RKO (cell line): Measurements from ENCODE around the gene MALAT1.
A peak's percentile ranks its signal among the peaks of the same experiment; 100 is the strongest.
"Not testable (repeated sequence)": the region's sequence is repeated elsewhere in the genome, so short reads cannot be mapped to it uniquely, and the experiment has no call there.

ENCODE experiments used
- DNase-seq: peaks from one replicate; pipeline ENCODE4 v3.0.0-alpha.2; 2016; ENCODE audit warnings: low spot score

MALAT1 gene

DNA sequence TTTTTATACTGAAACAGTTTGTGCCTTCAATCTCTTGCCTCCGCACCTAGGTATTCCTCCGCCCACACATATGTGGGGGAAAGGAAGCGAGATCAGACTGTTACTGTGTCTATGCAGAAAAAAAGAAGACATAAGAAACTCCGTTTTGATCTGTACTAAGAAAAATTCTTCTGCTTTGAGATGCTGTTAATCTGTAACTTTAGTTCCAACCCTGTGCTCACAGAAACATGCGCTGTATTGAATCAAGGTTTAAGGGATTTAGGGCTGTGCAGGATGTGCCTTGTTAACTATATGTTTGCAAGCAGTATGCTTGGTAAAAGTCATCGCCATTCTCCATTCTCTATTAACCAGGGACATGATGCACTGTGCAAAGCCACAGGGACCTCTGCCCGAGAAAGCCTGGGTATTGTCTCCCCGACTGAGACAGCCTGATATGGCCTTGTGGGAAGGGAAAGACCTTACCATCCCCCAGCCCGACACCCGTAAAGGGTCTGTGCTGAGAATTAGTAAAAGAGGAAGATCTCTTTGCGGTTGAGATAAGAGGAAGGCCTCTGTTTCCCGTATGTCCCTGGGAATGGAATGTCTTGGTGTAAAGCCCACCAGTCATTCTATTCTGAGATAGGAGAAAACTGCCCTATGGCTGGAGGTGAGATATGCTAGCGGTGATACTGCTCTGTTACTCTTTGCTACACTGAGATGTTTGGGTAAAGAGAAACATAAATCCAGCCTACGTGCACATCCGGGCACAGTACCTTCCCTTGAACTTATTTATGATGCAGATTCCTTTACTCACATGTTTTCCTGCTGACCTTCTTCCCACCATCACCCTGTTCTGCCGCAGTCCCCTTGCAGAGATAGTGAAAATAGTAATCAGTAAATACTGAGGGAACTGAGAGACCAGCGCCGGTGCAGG is 24.1 kb downstream of the MALAT1 start:
- DNase-seq = not testable (repeated sequence)

- DNase-seq = not testable (repeated sequence)
Observed at GRCh38 chr11:65523631-65523968, 24.8 kb downstream of the MALAT1 start.

DNA sequence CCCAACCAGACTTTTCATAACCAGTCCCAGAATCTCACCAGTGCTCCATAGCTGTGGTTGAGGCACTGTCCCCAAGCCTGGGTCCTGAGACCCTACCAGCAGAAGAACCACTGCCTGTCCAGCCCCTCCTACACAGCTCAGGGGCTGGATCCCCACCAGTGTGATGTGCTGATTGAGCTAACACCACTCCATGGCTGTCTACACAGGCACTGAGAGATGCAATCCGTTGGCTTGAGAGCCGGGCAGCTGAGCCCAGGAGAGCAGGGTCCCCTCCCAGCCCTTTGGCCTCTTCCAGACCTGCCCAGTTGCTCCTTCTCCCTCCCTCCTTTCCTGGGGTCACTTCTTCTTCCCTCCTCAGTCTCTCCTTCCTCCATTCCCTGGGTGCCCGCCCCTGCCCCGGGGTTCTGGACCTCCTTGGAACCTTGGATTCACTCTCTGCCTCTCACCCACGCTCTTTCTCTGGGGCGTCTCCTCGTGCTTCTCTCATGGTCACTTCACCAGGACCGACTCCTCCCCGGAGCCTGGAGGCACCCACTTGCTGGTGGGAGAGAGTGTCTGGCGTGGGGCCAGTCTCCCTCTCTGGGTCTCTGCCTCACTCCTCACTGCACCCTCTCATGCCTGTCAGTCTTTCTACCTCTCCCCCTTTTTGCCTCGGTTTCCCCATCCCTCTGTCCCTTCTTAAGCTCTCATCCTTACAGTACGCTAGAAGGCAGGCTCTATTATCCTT is 25.3 kb downstream of the MALAT1 start:
- DNase-seq = no peak

GRCh38 chr11:65524741-65525545 is 26.1 kb downstream of the MALAT1 start, which contains the start of gene SCYL1:
TSS of gene SCYL1 (plus strand) at chr11:65525083. CDS start at chr11:65525154, 71 bp downstream.
- peak; percentile 62 for DNase-seq

DNA sequence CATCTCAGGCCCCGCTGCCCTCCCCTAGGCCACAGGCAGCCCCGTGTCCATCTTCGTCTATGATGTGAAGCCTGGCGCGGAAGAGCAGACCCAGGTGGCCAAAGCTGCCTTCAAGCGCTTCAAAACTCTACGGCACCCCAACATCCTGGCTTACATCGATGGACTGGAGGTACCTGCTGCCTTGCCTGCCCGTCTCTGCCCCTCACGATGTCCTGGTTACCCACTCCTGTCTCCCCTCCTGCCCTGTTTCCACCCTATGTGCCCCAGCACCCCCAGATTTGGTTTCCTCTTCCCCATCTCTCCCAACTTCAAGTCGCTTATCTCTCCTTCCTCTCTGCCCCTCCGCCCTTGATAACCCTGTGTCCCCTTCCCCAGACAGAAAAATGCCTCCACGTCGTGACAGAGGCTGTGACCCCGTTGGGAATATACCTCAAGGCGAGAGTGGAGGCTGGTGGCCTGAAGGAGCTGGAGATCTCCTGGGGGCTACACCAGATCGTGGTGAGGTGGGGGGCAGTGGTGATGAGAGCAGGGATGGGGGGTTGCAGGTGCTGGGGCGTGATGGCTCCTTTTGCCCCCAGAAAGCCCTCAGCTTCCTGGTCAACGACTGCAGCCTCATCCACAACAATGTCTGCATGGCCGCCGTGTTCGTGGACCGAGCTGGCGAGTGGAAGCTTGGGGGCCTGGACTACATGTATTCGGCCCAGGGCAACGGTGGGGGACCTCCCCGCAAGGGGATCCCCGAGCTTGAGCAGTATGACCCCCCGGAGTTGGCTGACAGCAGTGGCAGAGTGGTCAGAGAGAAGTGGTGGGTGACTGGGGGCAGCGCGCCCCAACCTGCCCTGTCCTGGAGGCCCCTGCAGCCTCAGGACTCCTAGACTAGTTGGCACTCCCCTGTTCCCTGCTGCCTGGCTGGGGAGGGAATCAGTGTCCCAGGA is 27.0 kb downstream of the MALAT1 start:
- no peak for DNase-seq

DNA sequence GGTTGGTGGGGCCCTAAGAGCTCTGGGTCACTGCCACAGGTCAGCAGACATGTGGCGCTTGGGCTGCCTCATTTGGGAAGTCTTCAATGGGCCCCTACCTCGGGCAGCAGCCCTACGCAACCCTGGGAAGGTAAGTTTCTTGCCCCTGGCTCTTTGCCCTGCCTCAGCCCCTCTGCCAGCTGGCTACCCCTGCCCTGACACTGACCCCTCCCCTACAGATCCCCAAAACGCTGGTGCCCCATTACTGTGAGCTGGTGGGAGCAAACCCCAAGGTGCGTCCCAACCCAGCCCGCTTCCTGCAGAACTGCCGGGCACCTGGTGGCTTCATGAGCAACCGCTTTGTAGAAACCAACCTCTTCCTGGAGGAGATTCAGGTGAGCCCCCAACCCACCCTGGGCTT is 27.9 kb downstream of the MALAT1 start:
- DNase-seq = no peak

DNA sequence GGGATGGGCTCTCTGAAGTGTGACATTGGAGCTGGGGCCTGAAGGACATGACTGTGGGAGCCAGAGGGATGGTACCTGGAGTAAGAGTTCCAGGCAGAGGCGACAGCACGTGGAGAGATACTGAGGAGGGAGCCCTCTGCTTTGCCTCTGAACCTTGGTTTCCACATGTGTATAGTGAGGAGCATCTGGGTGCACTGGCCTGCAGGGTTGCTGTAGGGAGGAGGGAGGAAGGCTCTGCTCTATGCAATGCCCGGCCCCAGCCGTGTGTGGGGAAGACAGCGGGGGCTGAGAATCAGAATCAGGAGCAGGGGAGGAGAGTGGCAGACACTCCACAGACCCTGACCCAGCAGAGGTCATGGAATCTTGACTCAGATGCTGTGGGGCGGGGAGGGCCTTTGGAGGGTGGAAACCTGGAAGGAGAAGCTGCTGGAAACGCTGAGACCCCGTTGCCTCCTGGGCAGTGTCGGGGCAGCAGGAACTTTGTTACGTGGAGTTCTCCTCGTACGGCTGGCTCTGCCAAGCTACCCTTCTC is 30.0 kb downstream of the MALAT1 start:
- no peak for DNase-seq

DNA sequence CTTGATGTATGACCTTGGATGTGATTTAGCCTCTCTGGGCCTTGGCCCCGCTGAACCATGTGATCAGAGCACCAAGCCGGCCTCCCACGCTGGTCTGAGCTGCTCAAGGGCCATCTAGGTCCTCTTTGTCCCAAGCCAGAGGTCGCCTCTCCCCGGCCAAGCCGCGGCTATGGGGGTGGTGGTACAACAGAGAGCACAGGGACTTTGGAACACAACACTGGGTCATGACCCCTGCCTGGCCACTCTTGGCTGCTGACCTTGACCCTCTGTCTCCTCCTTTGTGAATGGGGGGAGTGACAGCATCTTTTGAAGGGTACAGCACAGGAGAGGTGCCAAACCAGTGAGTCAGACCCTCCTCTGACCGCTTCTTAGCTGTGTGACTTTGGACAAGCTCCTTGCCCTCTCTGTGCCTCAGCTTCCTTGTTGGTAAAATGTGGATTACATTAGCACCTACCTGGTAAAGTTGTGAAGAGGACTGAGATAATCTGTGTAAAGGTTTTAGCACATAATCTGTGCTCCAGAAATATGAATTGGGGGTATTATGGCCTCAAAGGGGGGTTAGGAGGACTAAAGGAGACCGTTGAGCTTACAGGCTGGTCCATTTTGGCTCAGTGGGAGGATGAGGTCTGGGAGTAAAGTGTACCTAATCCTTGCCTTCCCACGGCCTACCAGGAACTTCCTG is 30.8 kb downstream of the MALAT1 start:
- no peak for DNase-seq

- DNase-seq = no peak
Observed at GRCh38 chr11:65530157-65530496, 31.3 kb downstream of the MALAT1 start.

DNA sequence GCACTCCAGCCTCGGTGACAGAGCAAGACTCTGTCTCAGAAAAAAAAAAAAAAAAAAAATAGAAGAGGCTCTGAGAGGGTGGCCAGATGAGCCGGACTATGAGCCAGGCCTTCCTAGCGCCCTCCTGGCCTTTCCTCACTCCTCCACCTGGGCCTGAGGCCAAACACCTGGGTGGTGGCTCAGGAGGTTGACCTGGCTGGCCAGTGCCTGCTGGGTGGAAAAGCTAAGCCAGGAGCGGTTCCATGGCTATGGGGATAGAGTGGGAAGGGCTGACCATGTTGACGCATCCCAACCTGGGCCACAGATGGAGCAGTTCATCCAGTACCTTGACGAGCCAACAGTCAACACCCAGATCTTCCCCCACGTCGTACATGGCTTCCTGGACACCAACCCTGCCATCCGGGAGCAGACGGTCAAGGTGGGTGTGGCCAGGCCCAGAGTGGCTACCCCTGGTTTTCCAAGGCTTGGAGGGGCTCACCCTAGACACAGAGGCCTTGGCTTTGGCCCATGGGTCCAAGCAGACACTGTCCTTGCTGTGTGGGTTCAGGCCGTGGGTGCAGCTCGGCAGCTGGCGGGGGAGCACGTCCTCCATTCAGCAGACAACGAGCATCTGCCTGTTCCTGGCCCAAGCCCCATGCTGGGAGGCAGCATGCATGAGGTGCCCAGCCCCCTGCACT is 33.7 kb downstream of the MALAT1 start:
- no peak for DNase-seq

GRCh38 chr11:65535102-65535501 is 36.3 kb downstream of the MALAT1 start:
- no peak for DNase-seq

DNA sequence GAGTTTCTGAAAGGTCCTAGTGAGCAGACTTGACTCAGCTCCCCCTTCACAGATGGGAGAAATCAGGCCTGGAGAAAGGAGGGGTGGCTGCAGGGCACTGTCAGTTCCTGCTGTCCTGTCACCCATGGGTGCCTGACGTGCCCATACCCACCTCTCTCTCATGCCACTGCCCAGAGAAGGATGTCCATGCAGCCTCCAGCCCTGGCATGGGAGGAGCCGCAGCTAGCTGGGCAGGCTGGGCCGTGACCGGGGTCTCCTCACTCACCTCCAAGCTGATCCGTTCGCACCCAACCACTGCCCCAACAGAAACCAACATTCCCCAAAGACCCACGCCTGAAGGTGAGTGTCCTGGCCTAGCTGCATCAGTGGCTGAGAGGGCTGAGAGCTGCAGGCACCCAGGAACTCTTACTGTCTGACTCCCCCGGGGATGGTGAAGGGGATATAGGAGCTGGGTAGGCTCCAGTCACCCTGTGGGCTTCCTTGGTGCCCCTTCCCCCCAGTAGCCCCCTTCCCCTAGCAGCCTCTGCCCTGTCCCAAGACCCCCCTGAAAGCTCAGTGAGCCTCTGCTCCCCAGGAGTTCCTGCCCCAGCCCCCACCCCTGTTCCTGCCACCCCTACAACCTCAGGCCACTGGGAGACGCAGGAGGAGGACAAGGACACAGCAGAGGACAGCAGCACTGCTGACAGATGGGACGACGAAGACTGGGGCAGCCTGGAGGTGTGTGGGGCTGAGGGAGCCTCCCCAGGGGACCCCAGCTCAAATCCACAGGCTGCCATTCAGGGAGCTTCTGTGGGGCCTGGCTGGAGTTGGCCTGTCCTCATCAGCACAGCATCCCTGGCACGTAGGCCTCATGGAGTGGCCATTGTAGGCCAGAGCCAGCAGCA is 37.8 kb downstream of the MALAT1 start:
- no peak for DNase-seq

DNA sequence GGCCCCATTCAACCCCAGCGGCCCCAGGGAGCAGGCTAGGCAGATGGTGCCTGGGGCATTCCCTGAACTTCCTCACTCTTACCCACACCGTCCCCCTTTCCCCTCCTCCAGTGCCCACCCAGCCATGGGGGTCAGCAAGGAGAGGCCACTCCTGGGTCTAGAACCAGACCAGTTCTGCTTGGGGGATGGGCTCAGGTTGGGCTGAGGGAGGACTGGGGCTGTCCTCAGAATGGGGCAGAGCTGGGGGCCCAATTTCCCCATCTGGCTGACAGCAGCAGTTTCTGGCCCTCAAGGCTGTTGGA is 38.4 kb downstream of the MALAT1 start:
- DNase-seq = no peak

DNA sequence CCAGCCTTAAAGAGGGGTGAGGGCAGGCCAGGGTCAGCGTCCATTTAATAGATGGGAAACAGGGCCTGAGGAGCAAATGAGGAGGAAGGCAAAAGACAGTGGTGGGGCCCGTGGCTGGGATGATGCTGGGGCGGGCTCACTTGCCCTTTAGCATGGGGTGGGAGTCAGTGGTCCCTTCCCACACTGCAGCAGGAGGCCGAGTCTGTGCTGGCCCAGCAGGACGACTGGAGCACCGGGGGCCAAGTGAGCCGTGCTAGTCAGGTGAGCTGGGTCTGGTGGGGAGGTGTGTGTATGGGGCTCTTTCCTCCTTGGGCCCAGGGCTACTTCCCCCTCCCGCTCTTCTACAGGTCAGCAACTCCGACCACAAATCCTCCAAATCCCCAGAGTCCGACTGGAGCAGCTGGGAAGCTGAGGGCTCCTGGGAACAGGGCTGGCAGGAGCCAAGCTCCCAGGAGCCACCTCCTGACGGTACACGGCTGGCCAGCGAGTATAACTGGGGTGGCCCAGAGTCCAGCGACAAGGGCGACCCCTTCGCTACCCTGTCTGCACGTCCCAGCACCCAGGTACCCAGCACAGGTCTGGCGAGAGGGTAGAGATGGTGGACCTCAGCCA is 38.9 kb downstream of the MALAT1 start:
- no peak for DNase-seq

GRCh38 chr11:65538232-65538914 is 39.5 kb downstream of the MALAT1 start:
- no peak for DNase-seq

DNA sequence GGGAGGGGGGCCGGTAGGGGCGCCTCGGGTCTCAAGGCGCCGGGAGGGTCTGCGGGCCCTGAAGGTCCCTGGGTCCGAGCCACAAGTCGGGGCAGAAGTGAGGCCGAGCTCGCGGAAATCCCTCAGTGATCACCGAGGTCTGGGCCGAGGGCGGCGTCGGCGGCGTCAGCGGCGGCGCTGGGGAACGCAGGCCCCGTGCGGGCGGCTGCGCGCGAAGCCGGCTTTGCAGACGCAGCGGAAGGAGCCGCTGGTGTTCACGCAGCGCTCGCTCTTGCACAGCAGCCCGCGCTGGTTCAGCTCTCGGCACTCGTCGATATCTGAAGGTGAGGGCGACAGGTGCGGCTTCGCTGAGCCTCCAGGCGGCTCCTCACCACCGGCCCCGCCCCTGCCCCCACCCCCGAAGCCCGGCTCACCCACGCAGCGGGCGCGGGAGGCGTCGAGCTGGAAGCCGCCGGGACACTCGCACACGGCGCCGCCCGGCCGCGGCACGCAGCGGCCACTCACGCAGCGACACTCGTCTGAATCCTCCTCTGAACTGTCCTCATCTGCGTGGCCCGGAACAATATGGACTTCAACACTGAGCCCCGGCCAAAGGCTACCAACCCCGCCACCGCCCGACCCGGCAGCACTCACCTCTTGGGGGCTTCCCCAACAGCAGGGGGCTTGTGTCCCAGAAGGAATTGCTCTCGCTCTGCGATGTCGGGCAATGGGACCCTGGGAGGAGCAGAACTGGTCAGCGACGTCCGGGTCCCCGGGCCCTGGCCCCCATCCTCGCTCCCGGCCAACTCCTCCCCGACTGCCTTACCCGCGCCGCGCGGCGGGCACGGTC is 40.3 kb downstream of the MALAT1 start:
- DNase-seq = peak; percentile 55

DNA sequence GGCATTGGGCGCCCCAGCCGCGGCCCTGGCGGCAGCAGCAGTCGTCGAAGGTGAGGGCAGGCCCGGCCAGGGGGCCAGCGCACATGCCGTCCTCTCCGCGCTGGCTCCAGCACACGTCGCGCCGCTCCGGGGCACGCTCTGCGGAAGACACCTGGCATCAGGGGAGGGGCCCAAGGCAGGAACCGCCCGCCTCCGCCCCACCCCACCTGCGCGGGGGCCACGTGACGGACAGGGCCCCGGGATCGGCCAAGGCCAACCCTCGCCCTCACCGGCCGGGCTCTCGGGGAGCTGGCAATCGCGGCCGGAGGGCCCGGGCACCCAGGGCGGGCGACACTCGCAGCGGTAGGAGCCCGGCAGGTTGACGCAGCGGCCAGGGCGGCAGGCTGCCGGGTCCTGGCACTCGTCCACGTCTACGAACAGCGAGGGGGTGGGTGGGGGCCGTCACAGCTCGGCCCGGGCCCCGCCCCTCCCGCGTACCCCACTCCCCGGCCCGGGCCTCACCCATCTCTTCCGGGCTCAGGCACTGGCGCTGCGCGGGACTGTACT is 41.0 kb downstream of the MALAT1 start:
- peak; percentile 83 for DNase-seq
